Muscle of leg (tissue), 11 donors: ENCODE data around the gene LAMA4. TPM values are rescaled to one million over a fixed set of nuclear protein-coding genes. Genes with fewer than 3 reads are reported as not detected.

Experiments used
- DNase-seq: peaks from one replicate; pipeline ENCODE4 v3.0.0; 2013
- H3K27ac ChIP-seq: one replicate; pipeline ENCODE4 v1.5.1; 2013; ENCODE audit warnings: mild to moderate bottlenecking, low read length, control low read depth
- H3K27me3 ChIP-seq: one replicate; pipeline ENCODE4 v1.6.1; 2013; ENCODE audit warnings: low read length; ENCODE audit not compliant: control insufficient read depth, insufficient read depth
- H3K36me3 ChIP-seq: one replicate; pipeline ENCODE4 v1.6.1; 2013; ENCODE audit warnings: low read length; ENCODE audit not compliant: control insufficient read depth, insufficient read depth
- H3K4me1 ChIP-seq: one replicate; pipeline ENCODE4 v1.6.1; 2013; ENCODE audit warnings: low read length; ENCODE audit not compliant: control insufficient read depth, insufficient read depth
- H3K4me3 ChIP-seq: one replicate; pipeline ENCODE4 v1.5.1; 2013; ENCODE audit warnings: low read length, control low read depth
- H3K9me3 ChIP-seq: replicated peaks from 2 replicates; pipeline ENCODE4 v1.6.1; 2013; ENCODE audit warnings: low read depth, low read length; ENCODE audit not compliant: control insufficient read depth
- WGBS: methylation state at CpG from one replicate; pipeline ENCODE4 v1.1.5; 2013; ENCODE audit warnings: missing lambda C conversion rate; ENCODE audit not compliant: insufficient coverage; 5-methylcytosine and 5-hydroxymethylcytosine counted together
- polyA plus RNA-seq, 8 donors: library from polyadenylated mRNA; unstranded; fragments of 120-200 nt; gene quantifications; one replicate each; pipeline versions ENCODE4 v1.2.1 to v1.2.3, GENCODE V29; 2013; ENCODE audit warnings: inconsistent platforms in 1 of 8, low replicate concordance in 1 of 8; ENCODE audit not compliant: insufficient read length in 8 of 8, insufficient read depth in 1 of 8
- total RNA-seq: library from RNA; stranded (reverse); fragments of 120-200 nt; gene quantifications from one replicate; pipeline ENCODE4 v1.2.4, GENCODE V29; 2013

Gene LAMA4
- total and polyA plus RNA-seq, 9 donors = 123 to 249 (median 188) TPM

- Histone ChIP-seq H3K27me3 (no peaks in the 10 kb centered on the region), H3K4me3 (no peak overlapping the region), H3K9me3 (no peaks in the 10 kb centered on the region), H3K36me3 (no peaks in the 10 kb centered on the region), H3K27ac (peak overlapping the region; percentile 76), H3K4me1 (peaks cover 16% of the 10 kb centered on the region)
- DNase-seq = peak; percentile 65
- no CpG with 5 or more reads among the region's 1 CpG for WGBS
These were observed 4.9 kb upstream of the LAMA4 start for GRCh38 chr6:112259337-112259675.

GRCh38 chr6:112258642-112259336, 4.4 kb upstream of the LAMA4 start:
- DNase-seq = no peak
- H3K27ac ChIP-seq = peak overlapping the region; percentile 66
- no peak overlapping the region for H3K4me3 ChIP-seq
- no peaks in the 10 kb centered on the region for H3K27me3 ChIP-seq
- H3K4me1 ChIP-seq = peaks cover 16% of the 10 kb centered on the region
- H3K36me3 ChIP-seq = no peaks in the 10 kb centered on the region
- 98% methylated on average over 4 of the region's 11 CpGs for WGBS
- H3K9me3 ChIP-seq = no peaks in the 10 kb centered on the region

DNA sequence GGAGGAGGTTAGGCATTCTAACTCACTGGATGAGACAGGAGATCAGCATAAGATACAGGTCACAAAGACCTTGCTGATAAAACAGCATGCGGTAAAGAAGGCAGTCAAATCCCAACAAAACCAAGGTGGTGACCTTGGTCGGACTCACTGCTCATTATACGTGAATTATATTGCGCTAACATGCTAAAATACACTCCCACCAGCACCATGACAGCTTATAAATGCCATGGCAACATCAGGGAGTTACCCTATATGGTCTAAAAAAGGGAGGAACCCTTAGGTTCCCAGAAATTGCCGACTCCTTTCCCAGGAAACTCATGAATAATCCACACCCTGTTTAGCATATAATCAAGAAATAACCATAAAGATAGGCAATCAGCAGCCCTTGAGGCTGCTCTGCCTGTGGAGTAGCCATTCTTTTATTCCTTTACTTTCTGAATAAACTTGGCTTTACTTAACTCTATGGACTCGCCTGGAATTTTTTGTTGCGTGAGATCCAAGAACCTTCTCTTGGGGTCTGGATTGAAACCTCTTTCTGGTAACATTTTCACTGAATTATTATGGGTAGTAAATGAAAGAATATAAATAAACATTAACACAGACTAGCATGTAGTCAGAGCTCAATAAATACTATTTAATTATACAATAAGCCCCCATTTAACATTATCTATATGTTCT, 3.0 kb upstream of the LAMA4 start:
- DNase-seq = peak; percentile 84
- no peaks in the 10 kb centered on the region for H3K9me3 ChIP-seq
- H3K4me1 ChIP-seq = peaks cover 16% of the 10 kb centered on the region
- no peak overlapping the region for H3K27ac ChIP-seq
- WGBS = no CpG with 5 or more reads among the region's 7 CpGs
- H3K36me3 ChIP-seq = no peaks in the 10 kb centered on the region
- no peak overlapping the region for H3K4me3 ChIP-seq
- no peaks in the 10 kb centered on the region for H3K27me3 ChIP-seq

DNA sequence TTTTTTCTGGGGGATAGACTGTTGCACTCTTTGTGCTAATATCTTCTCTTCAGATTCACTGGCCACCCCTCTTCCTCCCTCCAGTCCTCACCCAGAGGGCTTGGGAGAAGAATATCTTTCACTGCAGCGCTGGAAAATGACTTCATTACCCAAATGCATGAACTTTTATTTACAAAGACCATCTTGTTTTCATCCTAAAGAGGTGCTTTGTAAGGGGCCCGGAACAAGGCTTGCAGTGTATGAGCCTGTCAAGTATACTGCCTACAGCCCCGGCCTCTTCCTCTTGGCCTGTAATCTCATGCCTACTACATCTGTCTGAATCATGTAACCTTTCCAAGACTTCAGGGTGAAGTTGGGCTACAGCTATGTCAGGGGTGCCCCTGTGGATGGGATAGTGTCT, 554 bp upstream of the LAMA4 start:
- no peaks in the 10 kb centered on the region for H3K27me3 ChIP-seq
- H3K9me3 ChIP-seq = no peaks in the 10 kb centered on the region
- 43% methylated on average over 1 of the region's 3 CpGs for WGBS
- H3K27ac ChIP-seq = peak overlapping the region; percentile 96
- H3K4me1 ChIP-seq = peaks cover 23% of the 10 kb centered on the region
- peaks cover 5% of the 10 kb centered on the region for H3K36me3 ChIP-seq
- DNase-seq = peak; percentile 50
- peak overlapping the region; percentile 92 for H3K4me3 ChIP-seq

GRCh38 chr6:112253498-112253840, 898 bp downstream of the LAMA4 start:
- Histone ChIP-seq H3K4me1 (peaks cover 14% of the 10 kb centered on the region), H3K9me3 (no peaks in the 10 kb centered on the region), H3K27ac (peak overlapping the region; percentile 96), H3K4me3 (peak overlapping the region; percentile 92), H3K27me3 (no peaks in the 10 kb centered on the region), H3K36me3 (peaks cover 9% of the 10 kb centered on the region)
- DNase-seq = no peak
- whole genome bisulfite sequencing = 4% methylated on average over 7 of the region's 8 CpGs

- H3K4me1 ChIP-seq = peaks cover 14% of the 10 kb centered on the region
- no peaks in the 10 kb centered on the region for H3K9me3 ChIP-seq
- H3K27ac ChIP-seq = peak overlapping the region; percentile 96
- DNase-seq = peak; percentile 78
- no peaks in the 10 kb centered on the region for H3K27me3 ChIP-seq
- H3K4me3 ChIP-seq = peak overlapping the region; percentile 92
- H3K36me3 ChIP-seq = peaks cover 9% of the 10 kb centered on the region
- 0% methylated on average over 1 of the region's 2 CpGs for WGBS
These were observed 1.5 kb downstream of the LAMA4 start for GRCh38 chr6:112252571-112253497.

- no CpG with 5 or more reads among the region's 6 CpGs for WGBS
- Histone ChIP-seq H3K9me3 (no peaks in the 10 kb centered on the region), H3K27me3 (no peaks in the 10 kb centered on the region), H3K36me3 (peaks cover 13% of the 10 kb centered on the region), H3K4me3 (peak overlapping the region; percentile 92), H3K27ac (peak overlapping the region; percentile 96), H3K4me1 (peaks cover 20% of the 10 kb centered on the region)
- DNase-seq = peak; percentile 97
These were observed 3.0 kb downstream of the LAMA4 start for GRCh38 chr6:112251171-112251875.

- Histone ChIP-seq H3K27me3 (no peaks in the 10 kb centered on the region), H3K9me3 (no peaks in the 10 kb centered on the region), H3K4me1 (peaks cover 21% of the 10 kb centered on the region), H3K4me3 (no peak overlapping the region), H3K36me3 (peaks cover 13% of the 10 kb centered on the region), H3K27ac (no peak overlapping the region)
- DNase-seq = no peak
- WGBS = no CpG with 5 or more reads among the region's 4 CpGs
These were observed 4.9 kb downstream of the LAMA4 start for GRCh38 chr6:112249489-112249888.

DNA sequence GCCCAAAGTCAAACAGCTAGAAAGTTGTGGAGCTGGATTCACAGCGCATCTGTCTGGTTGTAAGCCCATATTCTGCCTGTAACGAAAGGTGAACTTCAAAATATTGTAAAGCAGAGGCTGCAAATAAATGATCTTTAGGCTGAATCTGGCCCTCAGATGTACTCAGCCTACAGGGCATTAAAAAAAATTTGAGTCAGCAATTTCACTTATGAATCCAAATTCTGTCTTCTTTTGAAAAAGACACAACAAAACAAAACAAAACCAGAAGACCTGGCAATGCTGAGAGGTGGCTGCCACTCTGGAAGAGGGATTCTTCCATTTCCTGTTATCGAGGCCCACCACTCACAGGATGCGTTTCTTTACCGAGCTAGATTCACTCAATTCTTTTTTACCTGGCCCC, 7.1 kb downstream of the LAMA4 start:
- H3K4me3 ChIP-seq = no peak overlapping the region
- DNase-seq = no peak
- H3K4me1 ChIP-seq = peaks cover 32% of the 10 kb centered on the region
- no peaks in the 10 kb centered on the region for H3K9me3 ChIP-seq
- H3K27me3 ChIP-seq = no peaks in the 10 kb centered on the region
- H3K27ac ChIP-seq = peak overlapping the region; percentile 87
- H3K36me3 ChIP-seq = peaks cover 15% of the 10 kb centered on the region
- 48% methylated on average over 5 of the region's 5 CpGs for WGBS
